IPS DF 6.9 (cell line): ENCODE data around the gene ORC3.
A peak's percentile ranks its signal among the peaks of the same experiment; 100 is the strongest.

Experiments used
- DNase-seq: peaks from one replicate; pipeline ENCODE4 v3.0.0-alpha.2; 2013; ENCODE audit warnings: low read depth, low spot score
- H3K27ac ChIP-seq: one replicate; pipeline ENCODE4 v1.5.1; 2013; ENCODE audit warnings: low read length, control low read depth
- H3K27me3 ChIP-seq: 2 replicates; pipeline ENCODE4 v1.6.1; 2013; ENCODE audit warnings: mild to moderate bottlenecking, low read length; ENCODE audit not compliant: control insufficient read depth, insufficient read depth
- H3K36me3 ChIP-seq: 2 replicates; pipeline ENCODE4 v1.6.1; 2013; ENCODE audit warnings: low read length; ENCODE audit not compliant: control insufficient read depth, insufficient read depth
- H3K4me1 ChIP-seq: 2 replicates; pipeline ENCODE4 v1.6.1; 2013; ENCODE audit warnings: low read length; ENCODE audit not compliant: control insufficient read depth, insufficient read depth
- H3K4me3 ChIP-seq: 2 replicates; pipeline ENCODE4 v1.5.1; 2013; ENCODE audit warnings: mild to moderate bottlenecking, low read length
- H3K9me3 ChIP-seq: 2 replicates; pipeline ENCODE4 v1.6.1; 2013; ENCODE audit warnings: low read length, inconsistent platforms; ENCODE audit not compliant: control insufficient read depth, insufficient read depth
- WGBS: extraction: QIAGEN DNeasy Blood & Tissue Kit; methylation state at CpG from one replicate; pipeline ENCODE4 v1.1.7; 2013; ENCODE audit warnings: mixed read lengths, missing lambda C conversion rate; ENCODE audit not compliant: insufficient read length, insufficient coverage; 5-methylcytosine and 5-hydroxymethylcytosine counted together

ORC3 gene

GRCh38 chr6:87561017-87561416, 28.9 kb upstream of the ORC3 start:
- H3K36me3 ChIP-seq = no peaks in the 10 kb centered on the region; the same call in 1 of the 2 replicates
- DNase-seq = no peak
- H3K9me3 ChIP-seq = no peaks in the 10 kb centered on the region
- no peaks in the 10 kb centered on the region for H3K27me3 ChIP-seq
- H3K4me1 ChIP-seq = no peaks in the 10 kb centered on the region
- WGBS = no CpG with 5 or more reads among the region's 1 CpG
- H3K27ac ChIP-seq = no peak overlapping the region
- no peak overlapping the region for H3K4me3 ChIP-seq

DNA sequence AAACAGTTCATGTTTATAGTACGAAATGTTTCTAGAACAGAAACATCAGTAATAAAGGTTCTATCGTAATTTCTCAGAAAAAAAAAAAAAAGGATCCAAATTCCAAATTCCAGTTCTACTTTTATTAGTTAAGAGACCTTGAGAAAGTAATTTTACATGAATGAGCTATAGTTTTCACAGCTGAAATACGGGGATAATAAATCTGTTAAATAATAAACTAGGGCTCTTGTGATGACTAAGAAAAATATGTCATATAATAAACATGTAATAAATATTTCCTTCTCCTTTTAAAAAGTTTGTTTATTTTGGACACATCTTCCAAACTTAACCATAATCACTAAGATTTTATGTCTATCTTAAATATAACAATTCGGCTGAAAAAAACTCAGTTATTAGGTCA, 17.9 kb upstream of the ORC3 start:
- Histone ChIP-seq H3K4me3 (no peak overlapping the region), H3K4me1 (no peaks in the 10 kb centered on the region), H3K36me3 (no peaks in the 10 kb centered on the region), H3K27ac (no peak overlapping the region), H3K9me3 (no peaks in the 10 kb centered on the region), H3K27me3 (no peaks in the 10 kb centered on the region)
- no CpG with 5 or more reads among the region's 4 CpGs for WGBS
- DNase-seq = no peak

DNA sequence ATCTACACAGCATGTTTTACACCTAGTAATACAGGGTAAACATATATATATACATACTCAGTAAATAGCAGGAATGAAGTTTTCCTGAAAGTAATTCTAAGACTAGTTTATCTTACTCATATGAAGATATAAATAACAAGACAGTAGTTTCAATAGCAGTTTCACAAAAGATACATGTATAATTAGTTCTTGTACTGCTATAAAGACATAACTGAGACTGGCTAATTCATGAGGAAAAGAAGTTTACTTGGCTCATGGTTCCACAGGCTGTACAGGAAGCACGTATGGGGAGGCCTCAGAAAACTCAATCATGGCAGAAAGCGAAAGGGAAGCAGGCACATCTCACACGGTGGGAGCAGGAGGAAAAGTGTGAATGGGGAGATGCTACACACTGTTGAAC, 17.1 kb upstream of the ORC3 start:
- H3K4me3 ChIP-seq = no peak overlapping the region
- no peaks in the 10 kb centered on the region for H3K9me3 ChIP-seq
- no peak overlapping the region for H3K27ac ChIP-seq
- H3K36me3 ChIP-seq = no peaks in the 10 kb centered on the region
- DNase-seq = no peak
- H3K4me1 ChIP-seq = no peaks in the 10 kb centered on the region
- no peaks in the 10 kb centered on the region for H3K27me3 ChIP-seq
- WGBS = no CpG with 5 or more reads among the region's 3 CpGs

- no peaks in the 10 kb centered on the region for H3K36me3 ChIP-seq
- no peak for DNase-seq
- no peak overlapping the region for H3K27ac ChIP-seq
- H3K4me3 ChIP-seq = no peak overlapping the region
- no peaks in the 10 kb centered on the region for H3K9me3 ChIP-seq
- no peaks in the 10 kb centered on the region for H3K4me1 ChIP-seq
- H3K27me3 ChIP-seq = no peaks in the 10 kb centered on the region
- WGBS = 100% methylated on average over 2 of the region's 5 CpGs
Measured at GRCh38 chr6:87573307-87574024, 16.5 kb upstream of the ORC3 start.

- no peak overlapping the region for H3K27ac ChIP-seq
- no peak overlapping the region for H3K4me3 ChIP-seq
- no CpG with 5 or more reads among the region's 2 CpGs for WGBS
- DNase-seq = no peak
- H3K9me3 ChIP-seq = no peaks in the 10 kb centered on the region
- no peaks in the 10 kb centered on the region for H3K27me3 ChIP-seq
- no peaks in the 10 kb centered on the region for H3K4me1 ChIP-seq
- no peaks in the 10 kb centered on the region for H3K36me3 ChIP-seq
Measured at GRCh38 chr6:87574237-87574804, 15.6 kb upstream of the ORC3 start.

DNA sequence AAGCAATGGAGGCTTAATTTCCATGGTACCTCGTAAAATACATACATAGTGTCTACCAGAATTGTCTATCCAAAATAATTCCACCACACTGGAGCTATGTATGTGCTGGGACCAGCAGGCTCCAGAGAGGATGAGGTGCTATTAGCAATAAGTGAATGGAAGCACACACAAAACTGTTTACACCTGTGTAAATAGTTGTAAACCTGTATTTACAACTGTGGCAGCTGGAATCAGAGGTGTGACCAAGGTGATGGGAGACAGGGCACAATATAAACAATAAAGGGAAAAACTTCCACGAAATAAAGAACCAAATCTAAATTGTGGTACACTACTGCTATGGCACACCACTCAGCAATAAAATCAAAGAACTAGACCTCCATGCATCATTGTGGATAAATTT, 14.5 kb upstream of the ORC3 start:
- no CpG with 5 or more reads among the region's 2 CpGs for WGBS
- H3K36me3 ChIP-seq = no peaks in the 10 kb centered on the region; the same call in 1 of the 2 replicates
- H3K27ac ChIP-seq = no peak overlapping the region
- DNase-seq = no peak
- no peak overlapping the region for H3K4me3 ChIP-seq
- H3K4me1 ChIP-seq = no peaks in the 10 kb centered on the region
- H3K9me3 ChIP-seq = no peaks in the 10 kb centered on the region
- H3K27me3 ChIP-seq = no peaks in the 10 kb centered on the region

DNA sequence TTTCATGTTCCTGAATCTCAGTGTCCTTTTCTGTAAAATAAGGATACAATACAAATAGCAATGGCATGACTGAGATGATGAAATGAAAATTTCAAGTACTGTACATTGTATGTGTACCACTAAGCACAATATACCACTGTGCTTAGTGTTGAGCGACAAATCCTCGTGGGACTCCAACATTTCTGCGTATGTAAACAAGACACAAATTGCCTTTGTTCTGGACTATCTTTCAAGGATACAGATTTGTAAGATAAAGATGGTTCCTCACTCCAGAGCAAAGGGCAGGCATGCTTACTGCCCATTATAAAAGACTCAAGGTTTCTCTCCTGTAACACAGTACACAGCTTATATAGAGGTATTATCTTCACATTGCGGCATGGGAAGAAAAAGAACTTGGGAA, 6.1 kb upstream of the ORC3 start:
- H3K27ac ChIP-seq = no peak overlapping the region
- no peak for DNase-seq
- WGBS = no CpG with 5 or more reads among the region's 4 CpGs

GRCh38 chr6:87586371-87587077, 3.4 kb upstream of the ORC3 start:
- no peak overlapping the region for H3K4me3 ChIP-seq
- DNase-seq = no peak
- no CpG with 5 or more reads among the region's 8 CpGs for WGBS
- no peaks in the 10 kb centered on the region for H3K27me3 ChIP-seq
- no peaks in the 10 kb centered on the region for H3K9me3 ChIP-seq
- no peaks in the 10 kb centered on the region for H3K4me1 ChIP-seq
- H3K36me3 ChIP-seq = peaks cover 4% of the 10 kb centered on the region; the same call in 1 of the 2 replicates
- no peak overlapping the region for H3K27ac ChIP-seq

More for the DNA sequence above, 6.1 kb upstream of the ORC3 start:
- Histone ChIP-seq H3K4me1 (no peaks in the 10 kb centered on the region), H3K27me3 (no peaks in the 10 kb centered on the region), H3K36me3 (peaks cover 4% of the 10 kb centered on the region; the same call in 1 of the 2 replicates), H3K9me3 (no peaks in the 10 kb centered on the region), H3K4me3 (no peak overlapping the region)

DNA sequence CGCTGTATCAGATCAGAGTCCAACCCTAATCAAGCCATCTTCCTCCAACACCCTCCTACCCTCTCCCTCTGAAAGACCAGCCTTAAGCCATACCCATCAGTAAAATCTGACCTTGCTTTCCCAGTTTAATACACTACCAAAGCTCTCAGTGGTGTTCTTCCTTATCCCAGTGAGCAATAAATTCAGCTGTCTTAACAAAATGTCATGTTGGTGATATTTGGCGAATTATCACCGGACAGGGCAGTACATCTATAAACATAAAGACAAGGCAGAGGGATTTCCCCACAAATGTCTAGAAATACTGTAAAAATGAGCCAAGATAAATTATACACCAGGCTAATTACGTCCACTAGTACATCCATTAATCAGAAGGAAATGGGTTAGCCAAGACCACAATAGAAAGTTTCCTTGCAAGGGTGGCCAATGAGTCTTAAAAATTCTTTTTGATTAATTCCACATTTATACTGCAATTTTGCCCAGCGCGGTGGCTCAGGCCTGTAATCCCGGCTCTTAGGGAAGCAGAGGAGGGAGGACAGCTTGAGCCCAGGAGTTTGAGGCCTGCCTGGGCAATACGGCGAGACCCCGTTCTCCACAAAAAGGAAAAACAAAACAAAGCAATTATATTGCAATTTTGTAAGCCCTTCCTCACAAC, 1.1 kb upstream of the ORC3 start:
- H3K36me3 ChIP-seq = no peaks in the 10 kb centered on the region
- H3K4me1 ChIP-seq = no peaks in the 10 kb centered on the region
- H3K27ac ChIP-seq = no peak overlapping the region
- no CpG with 5 or more reads among the region's 10 CpGs for WGBS
- no peaks in the 10 kb centered on the region for H3K9me3 ChIP-seq
- peak overlapping the region; percentile 73; the same call in 1 of the 2 replicates for H3K4me3 ChIP-seq
- no peaks in the 10 kb centered on the region for H3K27me3 ChIP-seq
- DNase-seq = no peak

DNA sequence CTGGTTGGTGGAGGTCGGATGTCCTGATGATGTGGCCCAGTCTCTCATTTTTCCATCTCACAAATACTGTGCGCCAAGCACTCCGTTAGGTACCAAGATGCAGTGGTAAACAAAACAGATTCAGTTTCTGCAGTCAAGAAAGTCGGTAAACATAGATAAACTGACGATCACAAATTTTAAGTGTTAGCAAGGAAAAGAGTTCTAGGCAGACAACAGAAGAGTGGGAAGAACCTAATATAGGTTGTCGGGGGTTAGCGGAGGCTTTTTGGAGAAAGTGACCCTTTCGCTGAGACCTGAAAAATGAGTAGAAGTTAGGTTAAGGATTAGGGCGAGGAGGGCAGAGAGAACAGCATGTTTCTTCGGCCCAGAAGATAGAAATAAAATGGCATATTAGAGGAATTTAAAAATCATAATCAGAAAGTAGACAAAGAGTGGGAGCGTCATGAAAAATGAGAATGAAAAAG, 514 bp downstream of the ORC3 start:
- 100% methylated on average over 1 of the region's 11 CpGs for WGBS
- Histone ChIP-seq H3K36me3 (no peaks in the 10 kb centered on the region), H3K27me3 (no peaks in the 10 kb centered on the region), H3K27ac (no peak overlapping the region), H3K4me3 (peak overlapping the region; percentile 73), H3K4me1 (no peaks in the 10 kb centered on the region), H3K9me3 (no peaks in the 10 kb centered on the region)
- DNase-seq = no peak
